PFSK-1 (cell line): ENCODE data around the gene ACAP2.

Source experiments
- FOXP2 ChIP-seq: optimal IDR thresholded peaks from 2 replicates; pipeline ENCODE3; 2011; ENCODE audit warnings: borderline replicate concordance, control low read depth, inconsistent platforms; ENCODE audit not compliant: insufficient read depth; ENCODE audit errors: extremely low read length, extremely low read depth
- POLR2AphosphoS5 ChIP-seq: IDR thresholded peaks from 2 replicates; pipeline ENCODE4 v1.6.1; 2012; ENCODE audit warnings: low read depth, mild to moderate bottlenecking, control low read depth, low read length, moderate library complexity
- TAF1 ChIP-seq: IDR thresholded peaks from 2 replicates; pipeline ENCODE4 v1.6.1; 2012; ENCODE audit warnings: low read length, control low read depth, borderline replicate concordance; ENCODE audit not compliant: insufficient read depth
- TF ChIP-seq, protein P1 (sequence below), 2 experiments: IDR thresholded peaks; 2 replicates each; pipeline versions ENCODE4 v1.6.1 to v1.8.0; 2011 to 2012; ENCODE audit warnings: low read depth in 2 of 2, low read length in 2 of 2, control low read depth in 1 of 2, inconsistent platforms in 1 of 2, mild to moderate bottlenecking in 1 of 2, moderate library complexity in 1 of 2; ENCODE audit not compliant: insufficient read depth in 1 of 2

DNA sequence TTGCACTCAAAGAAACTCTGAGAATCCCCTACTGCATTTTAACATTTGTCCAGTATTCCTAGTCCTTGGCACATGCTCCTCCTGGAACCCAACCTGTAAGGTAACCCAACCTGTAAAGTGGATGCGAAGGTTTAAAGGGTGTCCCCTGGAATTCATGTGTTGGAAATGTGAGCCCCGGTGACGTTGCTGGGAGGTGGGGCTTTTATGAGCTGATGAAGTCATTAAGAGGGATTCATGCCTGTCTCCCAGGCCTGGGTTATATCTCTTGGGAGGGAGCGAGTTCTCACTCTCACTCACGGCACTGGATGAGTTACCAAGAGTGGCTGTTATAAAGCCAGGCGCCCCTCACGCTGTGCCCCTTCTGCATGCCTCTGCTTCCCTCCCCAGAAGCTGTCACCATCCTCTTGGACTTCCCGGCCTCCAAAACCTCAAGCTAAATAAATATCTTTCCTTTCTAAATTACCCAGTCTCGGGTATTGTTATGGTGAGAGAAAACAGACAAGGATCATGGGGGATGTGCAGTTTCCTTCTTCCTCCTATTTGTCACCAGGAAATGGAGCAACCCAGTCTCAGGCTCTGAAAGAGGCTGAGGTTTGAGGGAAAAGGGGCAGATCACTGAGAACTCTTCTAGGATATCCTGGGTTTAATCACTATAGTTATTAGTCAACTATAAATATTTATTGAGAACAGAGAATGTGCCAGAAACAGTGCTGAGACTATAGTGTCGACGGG lies 179.5 kb downstream of the ACAP2 start:
- TF ChIP-seq TAF1 (no peak), POLR2AphosphoS5 (no peak), FOXP2 (no peak)
- TF ChIP-seq, protein P1, sequence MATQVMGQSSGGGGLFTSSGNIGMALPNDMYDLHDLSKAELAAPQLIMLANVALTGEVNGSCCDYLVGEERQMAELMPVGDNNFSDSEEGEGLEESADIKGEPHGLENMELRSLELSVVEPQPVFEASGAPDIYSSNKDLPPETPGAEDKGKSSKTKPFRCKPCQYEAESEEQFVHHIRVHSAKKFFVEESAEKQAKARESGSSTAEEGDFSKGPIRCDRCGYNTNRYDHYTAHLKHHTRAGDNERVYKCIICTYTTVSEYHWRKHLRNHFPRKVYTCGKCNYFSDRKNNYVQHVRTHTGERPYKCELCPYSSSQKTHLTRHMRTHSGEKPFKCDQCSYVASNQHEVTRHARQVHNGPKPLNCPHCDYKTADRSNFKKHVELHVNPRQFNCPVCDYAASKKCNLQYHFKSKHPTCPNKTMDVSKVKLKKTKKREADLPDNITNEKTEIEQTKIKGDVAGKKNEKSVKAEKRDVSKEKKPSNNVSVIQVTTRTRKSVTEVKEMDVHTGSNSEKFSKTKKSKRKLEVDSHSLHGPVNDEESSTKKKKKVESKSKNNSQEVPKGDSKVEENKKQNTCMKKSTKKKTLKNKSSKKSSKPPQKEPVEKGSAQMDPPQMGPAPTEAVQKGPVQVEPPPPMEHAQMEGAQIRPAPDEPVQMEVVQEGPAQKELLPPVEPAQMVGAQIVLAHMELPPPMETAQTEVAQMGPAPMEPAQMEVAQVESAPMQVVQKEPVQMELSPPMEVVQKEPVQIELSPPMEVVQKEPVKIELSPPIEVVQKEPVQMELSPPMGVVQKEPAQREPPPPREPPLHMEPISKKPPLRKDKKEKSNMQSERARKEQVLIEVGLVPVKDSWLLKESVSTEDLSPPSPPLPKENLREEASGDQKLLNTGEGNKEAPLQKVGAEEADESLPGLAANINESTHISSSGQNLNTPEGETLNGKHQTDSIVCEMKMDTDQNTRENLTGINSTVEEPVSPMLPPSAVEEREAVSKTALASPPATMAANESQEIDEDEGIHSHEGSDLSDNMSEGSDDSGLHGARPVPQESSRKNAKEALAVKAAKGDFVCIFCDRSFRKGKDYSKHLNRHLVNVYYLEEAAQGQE (IDR thresholded peaks at IDR 0.05; ENCODE audit: insufficient read depth in 1 of 2, low read depth in 2 of 2, low read length in 2 of 2), result no peak
